Psoas muscle (tissue), 8 donors: ENCODE results near the gene ARHGAP12. TPM values are rescaled to one million over a fixed set of nuclear protein-coding genes. Genes with fewer than 3 reads are reported as not detected.

ENCODE experiments used
- ATAC-seq, 4 donors: fragments of 200-7000 bp; cut with Tn5 transposase; one replicate each; pipeline ENCODE4 v1.9.1; 2020; ENCODE audit warnings: moderate library complexity in 3 of 4, mild to moderate bottlenecking in 2 of 4
- DNase-seq, 2 donors: peaks; one replicate each; pipeline ENCODE4 v3.0.0-alpha.2; 2020
- H3K27ac ChIP-seq: fragments of 200-600 bp; one replicate; pipeline ENCODE4 v1.8.0; 2022
- H3K27me3 ChIP-seq, 3 donors: fragments of 200-600 bp in 1 of 3; one replicate each; pipeline versions ENCODE4 v1.6.1 to v1.8.0; 2013 to 2022; ENCODE audit warnings: low read length in 2 of 3, mild to moderate bottlenecking in 2 of 3, moderate library complexity in 1 of 3; ENCODE audit not compliant: insufficient read depth in 3 of 3
- H3K36me3 ChIP-seq, 2 donors: fragments of 200-600 bp in 1 of 2; one replicate each; pipeline versions ENCODE4 v1.6.1 to v1.8.0; 2013 to 2022; ENCODE audit warnings: low read depth in 1 of 2, mild to moderate bottlenecking in 1 of 2, moderate library complexity in 1 of 2; ENCODE audit not compliant: insufficient read depth in 1 of 2
- H3K4me1 ChIP-seq: fragments of 200-600 bp; one replicate; pipeline ENCODE4 v1.8.0; 2022
- H3K4me3 ChIP-seq: fragments of 200-600 bp; one replicate; pipeline ENCODE4 v1.8.0; 2022; ENCODE audit warnings: mild to moderate bottlenecking
- H3K9me3 ChIP-seq: fragments of 200-600 bp; one replicate; pipeline ENCODE4 v1.8.0; 2022
- CTCF ChIP-seq: fragments of 200-600 bp; IDR thresholded peaks from one replicate; pipeline ENCODE4 v1.8.0; 2022; ENCODE audit warnings: antibody characterized with exemption
- WGBS, 3 donors: extraction: QIAGEN DNeasy Blood & Tissue Kit; methylation state at CpG; one replicate each; pipeline versions ENCODE4 v1.1.6 to v1.1.7; 2013; 5-methylcytosine and 5-hydroxymethylcytosine counted together
- intact Hi-C, 2 donors: fragments of 100-400 bp; cut with DNase I; formaldehyde crosslinking; loops; one replicate each; pipeline versions ENCODE4 v1.11.0 to v1.14.2; 2022
- polyA plus RNA-seq, 3 donors: library from polyadenylated mRNA; stranded (reverse); fragments of 200-250 nt; gene quantifications; one replicate each; pipeline ENCODE4 v1.2.3, GENCODE V29; 2013
- total RNA-seq, 4 donors: library from RNA; stranded (reverse); fragmentation: NEBNext Ultra II Directional in 2 of 4; extraction: Animal tissue kit (Norgen Biotek cat#: 25700) in 2 of 4; gene quantifications; one replicate each; pipeline versions ENCODE4 v1.2.1 to v1.2.4, GENCODE V29; 2021 to 2023
- donor health status: healthy with polysubstance abuse.
- donor health status: DM: no; HTN: no; CAD: no; lungs with moderate emphysema.
- donor health status: Bipolar disorder and iron deficiency.
- donor health status: healthy.
- donor health status: DM: yes; HTN: yes; CAD: no.
- donor health status: DM: no; HTN: no; CAD: no.
- donor health status: DM: no; HTN: no; CAD: no.
- donor health status: DM: yes; HTN: yes; CAD: no.

ARHGAP12 gene
- total and polyA plus RNA-seq, 7 donors = 8.2 to 18.2 (median 11.8) TPM

GRCh38 chr10:31945392-31945791 is 16.8 kb upstream of the ARHGAP12 start:
- Histone ChIP-seq H3K9me3 (no peaks in the 10 kb centered on the region), H3K4me1 (peaks cover 5% of the 10 kb centered on the region), H3K4me3 (no peak overlapping the region), H3K27ac (no peak overlapping the region), H3K27me3 (no peaks in the 10 kb centered on the region), H3K36me3 (no peaks in the 10 kb centered on the region)
- intact Hi-C loops = loop anchor here in 1 of 2 donors (5.0 kb wide), 1 partner anchor 83 kb away; no protein-coding TSS in a partner anchor
- no peak for ATAC-seq
- TF ChIP-seq CTCF = no peak
- DNase-seq = no peak
- WGBS, 3 donors = 83 to 92% (median 86%) methylated on average over 1 of the region's 1 CpG

GRCh38 chr10:31944071-31944433 is 15.4 kb upstream of the ARHGAP12 start:
- intact Hi-C loops = loop anchor here in 1 of 2 donors (5.0 kb wide), 1 partner anchor 82 kb away; no protein-coding TSS in a partner anchor
- peaks cover 5% of the 10 kb centered on the region for H3K4me1 ChIP-seq
- H3K27ac ChIP-seq = no peak overlapping the region
- no peaks in the 10 kb centered on the region for H3K27me3 ChIP-seq
- H3K36me3 ChIP-seq = no peaks in the 10 kb centered on the region
- H3K9me3 ChIP-seq = no peaks in the 10 kb centered on the region
- ATAC-seq (no peak), DNase-seq (no peak)
- 35 to 64% (median 39%) methylated on average over 3 of the region's 3 CpGs for WGBS, 3 donors
- no peak for TF ChIP-seq CTCF
- no peak overlapping the region for H3K4me3 ChIP-seq

GRCh38 chr10:31942892-31943291 is 14.3 kb upstream of the ARHGAP12 start:
- Histone ChIP-seq H3K36me3 (no peaks in the 10 kb centered on the region), H3K27me3 (no peaks in the 10 kb centered on the region), H3K4me1 (peaks cover 5% of the 10 kb centered on the region), H3K4me3 (no peak overlapping the region), H3K27ac (no peak overlapping the region), H3K9me3 (no peaks in the 10 kb centered on the region)
- DNase-seq (no peak), ATAC-seq (no peak)
- intact Hi-C loops = loop anchor here in 1 of 2 donors (5.0 kb wide), 1 partner anchor 81 kb away; no protein-coding TSS in a partner anchor
- TF ChIP-seq CTCF = no peak
- WGBS, 3 donors = 96 to 98% (median 97%) methylated on average over 4 of the region's 4 CpGs

- WGBS, 3 donors = 89 to 94% (median 92%) methylated on average over 1 of the region's 1 CpG
- no peak overlapping the region for H3K4me3 ChIP-seq
- TF ChIP-seq CTCF = no peak
- H3K27me3 ChIP-seq = no peaks in the 10 kb centered on the region
- H3K36me3 ChIP-seq = no peaks in the 10 kb centered on the region
- intact Hi-C loops = loop anchor here in 1 of 2 donors (5.0 kb wide), 1 partner anchor 80 kb away; no protein-coding TSS in a partner anchor
- H3K9me3 ChIP-seq = no peaks in the 10 kb centered on the region
- no peak overlapping the region for H3K27ac ChIP-seq
- peaks cover 5% of the 10 kb centered on the region for H3K4me1 ChIP-seq
- DNase-seq = no peak
- no peak for ATAC-seq
These were observed 13.8 kb upstream of the ARHGAP12 start for GRCh38 chr10:31942435-31942834.
